Left lung (tissue), 10 donors: ENCODE results near the gene TMUB2. TPM values are rescaled to one million over a fixed set of nuclear protein-coding genes. Genes with fewer than 3 reads are reported as not detected.
A peak's percentile ranks its signal among the peaks of the same experiment; 100 is the strongest.

Experiments
- ATAC-seq: fragments of 200-7000 bp; cut with Tn5 transposase; one replicate; pipeline ENCODE4 v1.9.1; 2020; ENCODE audit warnings: moderate library complexity
- DNase-seq, 4 donors: peaks; one replicate each; pipeline ENCODE4 v3.0.0-alpha.2; 2013 to 2020
- H3K27ac ChIP-seq, 2 donors: fragments of 200-600 bp; sonication (generic) in 1 of 2; one replicate each; pipeline versions ENCODE4 v1.5.0 to v1.8.0; 2020 to 2021
- H3K27me3 ChIP-seq, 2 donors: fragments of 200-600 bp; sonication (generic) in 1 of 2; one replicate each; pipeline versions ENCODE4 v1.5.0 to v1.8.0; 2020 to 2021
- H3K36me3 ChIP-seq, 2 donors: fragments of 200-600 bp; sonication (generic) in 1 of 2; one replicate each; pipeline versions ENCODE4 v1.5.0 to v1.8.0; 2020 to 2021
- H3K4me1 ChIP-seq, 2 donors: fragments of 200-600 bp; one replicate each; pipeline ENCODE4 v1.8.0; 2021
- H3K4me3 ChIP-seq, 2 donors: fragments of 200-600 bp; sonication (generic) in 1 of 2; one replicate each; pipeline versions ENCODE4 v1.5.0 to v1.8.0; 2020 to 2021; ENCODE audit warnings: mild to moderate bottlenecking in 1 of 2
- H3K9me3 ChIP-seq, 2 donors: fragments of 200-600 bp; sonication (generic) in 1 of 2; one replicate each; pipeline versions ENCODE4 v1.5.0 to v1.8.0; 2020 to 2021
- CTCF ChIP-seq, 2 donors: fragments of 200-600 bp; sonication (generic) in 1 of 2; IDR thresholded peaks; one replicate each; pipeline versions ENCODE4 v1.5.0 to v1.8.0; 2021; ENCODE audit warnings: antibody characterized with exemption in 2 of 2
- intact Hi-C, 2 donors: fragments of 100-400 bp; cut with DNase I; formaldehyde crosslinking; loops; one replicate each; pipeline versions ENCODE4 v1.11.2 to v1.14.2; 2022
- polyA plus RNA-seq, 6 donors: library from polyadenylated mRNA; unstranded; fragments of 120-200 nt; gene quantifications; one replicate each; pipeline ENCODE4 v1.2.1, GENCODE V29; 2013; ENCODE audit not compliant: insufficient read length in 6 of 6
- total RNA-seq, 2 donors: library from RNA; stranded (reverse); fragmentation: NEBNext Ultra II Directional; extraction: Animal tissue kit (Norgen Biotek cat#: 25700); gene quantifications; one replicate each; pipeline ENCODE4 v1.2.1, GENCODE V29; 2021
- donor health status: DM: no; HTN: yes; CAD: no.
- donor health status: DM: no; HTN: no; CAD: no.

Gene TMUB2
- total and polyA plus RNA-seq, 8 donors: 33.6 to 56.7 (median 52.1) TPM

DNA sequence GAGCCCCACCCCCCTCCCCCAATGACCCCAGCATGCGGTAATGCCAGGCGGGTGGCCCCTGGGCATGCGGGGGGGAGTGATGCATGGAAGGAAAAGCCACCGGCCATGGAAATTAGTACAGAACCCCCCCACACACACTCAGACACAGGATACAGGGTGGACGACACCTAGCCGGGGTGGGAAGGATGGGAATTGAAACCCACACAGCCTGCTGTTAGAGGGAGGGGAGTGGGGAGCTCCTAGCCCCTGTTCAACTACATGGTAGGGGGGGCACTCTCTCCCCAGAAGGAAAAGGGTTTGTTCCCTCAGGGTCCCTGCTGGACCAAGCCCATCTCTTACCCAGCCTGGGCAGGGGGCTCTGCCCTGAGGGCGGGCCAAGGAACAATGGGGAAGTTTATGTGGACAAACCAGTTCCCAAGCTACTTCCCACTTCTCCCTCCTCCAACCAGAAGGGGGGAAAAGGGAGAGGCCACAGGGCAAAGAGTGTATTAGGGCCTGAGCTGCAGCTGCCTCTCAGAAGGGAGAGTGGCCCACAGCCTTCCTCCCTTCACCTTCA is 5.2 kb downstream of the TMUB2 start:
- intact Hi-C loops: no loop called here

GRCh38 chr17:44192750-44193149 is 6.0 kb downstream of the TMUB2 start:
- Histone ChIP-seq H3K4me1 (peaks cover 8 to 44% of the 10 kb centered on the region in 2 donors), H3K27ac (no peak overlapping the region), H3K36me3 (peaks cover 0 to 92% of the 10 kb centered on the region in 2 donors), H3K4me3 (no peak overlapping the region), H3K27me3 (no peaks in the 10 kb centered on the region), H3K9me3 (no peaks in the 10 kb centered on the region)
- ATAC-seq: no peak
- DNase-seq: no peak
- no peak for TF ChIP-seq CTCF (IDR thresholded peaks at IDR 0.05)
- intact Hi-C loops: no loop called here

More for the DNA sequence above, 5.2 kb downstream of the TMUB2 start:
- DNase-seq: peak in 2 of 4 donors; percentile 7 to 67
- TF ChIP-seq CTCF (IDR thresholded peaks at IDR 0.05): no peak
- H3K4me1 ChIP-seq: peaks cover 6 to 39% of the 10 kb centered on the region in 2 donors
- no peaks in the 10 kb centered on the region for H3K9me3 ChIP-seq
- peaks cover 0 to 84% of the 10 kb centered on the region in 2 donors for H3K36me3 ChIP-seq
- peak; percentile 43 for ATAC-seq
- H3K27me3 ChIP-seq: no peaks in the 10 kb centered on the region
- no peak overlapping the region for H3K4me3 ChIP-seq
- H3K27ac ChIP-seq: peak overlapping the region; percentile 3 to 33

DNA sequence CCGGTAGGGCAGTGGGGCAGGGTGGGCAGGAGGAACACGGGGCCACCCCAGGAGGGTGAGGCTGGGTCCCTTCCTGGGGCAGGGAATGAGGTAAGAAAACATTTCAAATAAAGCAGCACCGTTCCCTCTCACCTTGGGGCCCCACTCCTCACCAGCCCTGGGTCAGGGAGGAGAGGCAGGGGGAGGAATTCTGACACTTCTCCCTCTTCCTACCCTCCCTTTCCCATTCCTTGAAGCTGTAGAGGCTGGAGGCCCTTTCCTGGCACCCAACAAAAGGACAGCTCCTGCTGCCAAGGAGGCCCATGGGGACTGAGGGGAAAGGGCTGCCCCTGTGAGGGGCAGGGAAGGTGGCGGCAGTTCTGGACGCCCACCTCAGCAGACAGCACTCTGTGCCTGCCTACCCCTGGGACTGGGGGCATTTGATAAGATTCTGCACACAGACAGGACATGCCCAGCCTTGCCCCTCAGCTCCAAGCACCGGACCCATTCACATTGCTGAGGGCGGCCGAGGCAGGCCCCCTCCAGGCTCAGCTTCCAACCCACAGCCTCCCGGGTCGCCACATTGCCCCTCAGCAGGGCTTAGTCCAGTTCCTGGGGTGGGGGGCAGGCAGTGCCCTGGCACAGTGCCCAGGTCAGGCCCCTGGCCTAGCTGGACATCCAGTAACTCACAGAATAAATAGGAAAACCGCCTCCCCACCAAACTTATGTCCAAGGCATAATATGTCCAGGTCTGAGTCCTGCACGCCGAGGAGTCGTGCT is 6.7 kb downstream of the TMUB2 start:
- peaks cover 0 to 92% of the 10 kb centered on the region in 2 donors for H3K36me3 ChIP-seq
- intact Hi-C loops: no loop called here
- peaks cover 9 to 44% of the 10 kb centered on the region in 2 donors for H3K4me1 ChIP-seq
- H3K27ac ChIP-seq: no peak overlapping the region
- H3K27me3 ChIP-seq: no peaks in the 10 kb centered on the region
- ATAC-seq (no peak), DNase-seq (no peak)
- no peak overlapping the region for H3K4me3 ChIP-seq
- TF ChIP-seq CTCF (IDR thresholded peaks at IDR 0.05): no peak
- H3K9me3 ChIP-seq: no peaks in the 10 kb centered on the region

GRCh38 chr17:44197107-44197506 is 10.3 kb downstream of the TMUB2 start:
- Histone ChIP-seq H3K4me3 (no peak overlapping the region), H3K4me1 (peaks cover 9 to 38% of the 10 kb centered on the region in 2 donors), H3K27me3 (no peaks in the 10 kb centered on the region), H3K9me3 (no peaks in the 10 kb centered on the region), H3K27ac (peak overlapping the region in 1 of 2 donors; percentile 99), H3K36me3 (peaks cover 0 to 56% of the 10 kb centered on the region in 2 donors)
- intact Hi-C loops: no loop called here
- TF ChIP-seq CTCF (IDR thresholded peaks at IDR 0.05): no peak
- no peak for ATAC-seq
- DNase-seq: no peak

GRCh38 chr17:44197980-44198720 is 11.4 kb downstream of the TMUB2 start:
- DNase-seq: peak in 1 of 4 donors; percentile 31
- TF ChIP-seq CTCF (IDR thresholded peaks at IDR 0.05): no peak
- intact Hi-C loops: no loop called here
- H3K27me3 ChIP-seq: no peaks in the 10 kb centered on the region
- H3K9me3 ChIP-seq: no peaks in the 10 kb centered on the region
- peak overlapping the region; percentile 88 to 96 for H3K4me3 ChIP-seq
- peaks cover 0 to 46% of the 10 kb centered on the region in 2 donors for H3K36me3 ChIP-seq
- H3K27ac ChIP-seq: peak overlapping the region; percentile 97 to 99
- peaks cover 9 to 36% of the 10 kb centered on the region in 2 donors for H3K4me1 ChIP-seq
- peak; percentile 1 for ATAC-seq
